Calu3 (cell line): Measurements from ENCODE around the gene NOBOX. TPM values are rescaled to one million over a fixed set of nuclear protein-coding genes. Genes with fewer than 3 reads are reported as not detected.
A peak's percentile ranks its signal among the peaks of the same experiment; 100 is the strongest.
"Not testable (repeated sequence)": the region's sequence is repeated elsewhere in the genome, so short reads cannot be mapped to it uniquely, and the experiment has no call there.

Experiments used
- BruUV-seq: library from RNA; stranded (reverse); fragments of 400-500 nt; replicated peaks from 2 replicates; lab custom pipeline; 2021; lab: Mats Ljungman, UMichigan
- CTCF ChIA-PET: fragments of 300-600 bp; sonication (Branson Sonifier 250); formaldehyde crosslinking; loops from one replicate; lab custom pipeline; 2022; ENCODE audit warnings: antibody characterized with exemption; lab: Charles Lee
- DNase-seq: peaks from one replicate; pipeline ENCODE4 v3.0.0; 2022
- H3K27ac Mint-ChIP-seq: one replicate; pipeline ENCODE4 v1.8.0; 2022; ENCODE audit warnings: mixed read lengths; ENCODE audit not compliant: unreplicated experiment
- H3K27me3 Mint-ChIP-seq: one replicate; pipeline ENCODE4 v1.8.0; 2022; ENCODE audit warnings: mixed read lengths; ENCODE audit not compliant: unreplicated experiment
- H3K36me3 Mint-ChIP-seq: one replicate; pipeline ENCODE4 v1.8.0; 2022; ENCODE audit warnings: mild to moderate bottlenecking, moderate library complexity, mixed read lengths; ENCODE audit not compliant: insufficient read depth, unreplicated experiment
- H3K4me1 Mint-ChIP-seq: one replicate; pipeline ENCODE4 v1.8.0; 2022; ENCODE audit warnings: mild to moderate bottlenecking, low read depth, mixed read lengths; ENCODE audit not compliant: unreplicated experiment
- H3K4me3 Mint-ChIP-seq: one replicate; pipeline ENCODE4 v1.8.0; 2022; ENCODE audit warnings: mild to moderate bottlenecking, low read depth, moderate library complexity, mixed read lengths; ENCODE audit not compliant: unreplicated experiment
- H3K9me3 Mint-ChIP-seq: one replicate; pipeline ENCODE4 v1.8.0; 2022; ENCODE audit warnings: low read depth, mixed read lengths; ENCODE audit not compliant: unreplicated experiment
- intact Hi-C: fragments of 100-400 bp; cut with micrococcal nuclease; formaldehyde crosslinking; loops from one replicate; pipeline ENCODE4 v1.10.0; 2022; ENCODE audit not compliant: unreplicated experiment
- total RNA-seq: library from RNA; stranded (reverse); gene quantifications from 2 replicates; pipeline ENCODE4 v1.2.3, GENCODE V29; 2022

NOBOX gene
- total RNA-seq, 1 experiment from 2014 or later: not detected

GRCh38 chr7:144355176-144355822, 48.2 kb downstream of the NOBOX start, which contains the start of gene ARHGEF5:
Gene ARHGEF5, plus strand, starts transcription at chr7:144355402. Its CDS starts 7,268 bp downstream, at chr7:144362670.
- DNase-seq, H3K4me1 Mint-ChIP-seq, intact Hi-C loops, H3K27me3 Mint-ChIP-seq, BruUV-seq, H3K36me3 Mint-ChIP-seq, H3K9me3 Mint-ChIP-seq, CTCF ChIA-PET: not testable (repeated sequence)
- peak within 1 kb of the TSS; percentile 68 for H3K27ac Mint-ChIP-seq
- H3K4me3 Mint-ChIP-seq: peak within 1 kb of the TSS; percentile 88

- H3K9me3 Mint-ChIP-seq, CTCF ChIA-PET, BruUV-seq: not testable (repeated sequence)
These were observed 51.8 kb downstream of the NOBOX start for GRCh38 chr7:144351667-144352066.

GRCh38 chr7:144348625-144349024, 54.9 kb downstream of the NOBOX start:
- H3K4me1 Mint-ChIP-seq, BruUV-seq, CTCF ChIA-PET, DNase-seq, intact Hi-C loops, H3K4me3 Mint-ChIP-seq, H3K27me3 Mint-ChIP-seq, H3K36me3 Mint-ChIP-seq, H3K9me3 Mint-ChIP-seq, H3K27ac Mint-ChIP-seq: not testable (repeated sequence)

More at GRCh38 chr7:144351667-144352066, 51.8 kb downstream of the NOBOX start:
- H3K4me1 Mint-ChIP-seq, DNase-seq, H3K36me3 Mint-ChIP-seq, H3K27me3 Mint-ChIP-seq, H3K4me3 Mint-ChIP-seq, intact Hi-C loops, H3K27ac Mint-ChIP-seq: not testable (repeated sequence)

Other genes starting within 250 kb of the NOBOX start
- 20.0 and 20.7 TPM in 2 replicates for gene CTAGE4, start 220.2 kb downstream of the NOBOX start, total RNA-seq
- gene ARHGEF35, start 207.9 kb downstream of the NOBOX start, total RNA-seq: 11.8 and 13.7 TPM in 2 replicates
- not detected in 2 replicates for gene OR2A42, start 164.1 kb downstream of the NOBOX start, total RNA-seq
- gene OR2A7, start 138.9 kb downstream of the NOBOX start, total RNA-seq: 16.3 and 18.9 TPM in 2 replicates
- gene CTAGE8, start 134.4 kb downstream of the NOBOX start, total RNA-seq: 3.9 and 4.3 TPM in 2 replicates
- gene OR2A1, start 91.3 kb downstream of the NOBOX start, total RNA-seq: not detected in 2 replicates
- gene ARHGEF5, start 48.3 kb downstream of the NOBOX start, total RNA-seq: 51.5 and 59.4 TPM in 2 replicates